CD4-positive, alpha-beta T cell treated with Interleukin-10 for 1 hour (primary cell): ENCODE measurements around the gene PCDHA6.
"Not testable (repeated sequence)": the region's sequence is repeated elsewhere in the genome, so short reads cannot be mapped to it uniquely, and the experiment has no call there.

Experiments used
- DNase-seq: peaks from one replicate; pipeline ENCODE4 v3.0.0-alpha.2; 2020

PCDHA6 gene

DNA sequence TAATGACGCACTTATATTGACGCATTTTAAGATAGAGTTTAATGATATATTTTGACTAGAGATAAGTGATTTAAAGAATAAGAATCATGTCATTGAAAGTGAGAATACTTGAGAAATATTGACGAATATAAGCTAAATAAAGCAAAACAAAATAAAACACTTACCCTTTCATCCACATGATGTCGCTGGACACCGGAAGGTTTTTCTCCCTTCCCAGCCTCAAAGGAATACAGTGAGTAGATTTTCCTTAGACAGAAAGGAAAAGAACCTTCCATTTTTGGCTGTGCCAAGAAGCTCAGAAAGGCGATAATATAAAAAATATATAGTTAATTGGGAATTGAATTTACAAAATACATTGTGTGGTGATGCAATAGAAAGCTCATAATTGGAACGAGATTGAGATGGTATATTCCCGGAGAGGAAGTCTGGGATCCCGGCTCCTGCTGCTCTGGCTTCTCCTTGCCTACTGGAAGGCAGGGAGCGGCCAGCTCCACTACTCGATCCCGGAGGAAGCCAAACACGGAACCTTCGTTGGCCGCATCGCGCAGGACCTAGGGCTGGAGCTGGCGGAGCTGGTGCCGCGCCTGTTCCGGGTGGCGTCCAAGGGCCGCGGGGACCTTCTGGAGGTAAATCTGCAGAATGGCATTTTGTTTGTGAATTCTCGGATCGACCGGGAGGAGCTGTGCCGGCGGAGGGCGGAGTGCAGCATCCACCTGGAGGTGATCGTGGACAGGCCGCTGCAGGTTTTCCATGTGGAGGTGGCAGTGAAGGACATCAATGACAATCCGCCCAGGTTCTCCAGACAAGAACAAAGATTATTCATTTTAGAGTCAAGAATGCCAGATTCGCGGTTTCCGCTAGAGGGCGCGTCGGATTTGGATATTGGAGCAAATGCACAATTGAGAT, 6.1 kb upstream of the PCDHA6 start, which contains the start of gene PCDHA5:
PCDHA5 (plus strand) TSS at position 239 of the 906 bp plus-strand sequence.
- DNase-seq, result no peak

DNA sequence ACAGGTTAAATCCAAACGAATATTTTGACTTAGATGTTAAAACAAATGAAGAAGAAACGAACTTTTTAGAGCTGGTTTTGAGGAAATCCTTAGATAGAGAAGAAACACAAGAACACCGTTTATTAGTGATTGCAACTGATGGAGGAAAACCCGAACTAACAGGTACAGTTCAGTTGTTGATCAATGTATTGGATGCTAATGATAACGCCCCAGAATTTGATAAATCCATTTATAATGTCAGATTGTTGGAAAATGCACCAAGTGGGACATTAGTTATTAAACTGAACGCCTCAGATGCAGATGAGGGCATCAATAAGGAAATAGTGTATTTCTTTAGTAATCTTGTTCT, 5.5 kb upstream of the PCDHA6 start:
- DNase-seq, result no peak

DNA sequence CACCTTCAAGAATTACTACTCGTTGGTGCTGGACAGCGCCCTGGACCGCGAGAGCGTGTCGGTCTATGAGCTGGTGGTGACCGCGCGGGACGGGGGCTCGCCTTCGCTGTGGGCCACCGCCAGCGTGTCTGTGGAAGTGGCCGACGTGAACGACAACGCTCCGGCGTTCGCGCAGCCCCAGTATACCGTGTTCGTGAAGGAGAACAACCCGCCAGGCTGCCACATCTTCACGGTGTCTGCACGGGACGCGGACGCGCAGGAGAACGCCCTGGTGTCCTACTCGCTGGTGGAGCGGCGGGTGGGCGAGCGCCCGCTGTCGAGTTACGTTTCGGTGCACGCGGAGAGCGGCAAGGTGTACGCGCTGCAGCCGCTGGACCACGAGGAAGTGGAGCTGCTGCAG, 4.8 kb upstream of the PCDHA6 start:
- not testable (repeated sequence) for DNase-seq

DNA sequence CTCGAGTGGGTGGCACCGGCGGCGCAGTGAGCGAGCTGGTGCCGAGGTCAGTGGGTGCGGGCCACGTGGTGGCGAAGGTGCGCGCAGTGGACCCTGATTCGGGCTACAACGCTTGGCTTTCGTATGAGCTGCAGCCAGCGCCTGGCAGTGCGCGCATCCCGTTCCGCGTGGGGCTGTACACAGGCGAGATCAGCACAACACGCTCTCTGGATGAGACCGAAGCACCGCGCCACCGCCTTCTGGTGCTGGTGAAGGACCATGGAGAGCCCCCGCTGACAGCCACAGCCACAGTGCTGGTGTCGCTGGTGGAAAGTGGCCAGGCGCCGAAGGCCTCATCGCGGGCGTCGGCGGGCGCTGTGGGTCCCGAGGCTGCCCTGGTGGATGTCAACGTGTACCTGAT, 4.3 kb upstream of the PCDHA6 start:
- DNase-seq, result no peak

DNA sequence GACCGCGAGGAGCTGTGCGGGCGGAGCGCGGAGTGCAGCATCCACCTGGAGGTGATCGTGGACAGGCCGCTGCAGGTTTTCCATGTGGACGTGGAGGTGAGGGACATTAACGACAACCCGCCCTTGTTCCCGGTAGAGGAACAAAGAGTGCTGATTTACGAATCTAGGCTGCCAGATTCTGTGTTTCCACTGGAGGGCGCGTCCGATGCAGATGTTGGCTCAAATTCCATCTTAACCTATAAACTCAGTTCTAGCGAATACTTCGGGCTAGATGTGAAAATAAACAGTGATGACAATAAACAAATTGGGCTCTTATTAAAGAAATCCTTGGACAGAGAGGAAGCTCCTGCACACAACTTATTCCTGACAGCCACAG, 590 bp downstream of the PCDHA6 start:
- DNase-seq, result no peak

DNA sequence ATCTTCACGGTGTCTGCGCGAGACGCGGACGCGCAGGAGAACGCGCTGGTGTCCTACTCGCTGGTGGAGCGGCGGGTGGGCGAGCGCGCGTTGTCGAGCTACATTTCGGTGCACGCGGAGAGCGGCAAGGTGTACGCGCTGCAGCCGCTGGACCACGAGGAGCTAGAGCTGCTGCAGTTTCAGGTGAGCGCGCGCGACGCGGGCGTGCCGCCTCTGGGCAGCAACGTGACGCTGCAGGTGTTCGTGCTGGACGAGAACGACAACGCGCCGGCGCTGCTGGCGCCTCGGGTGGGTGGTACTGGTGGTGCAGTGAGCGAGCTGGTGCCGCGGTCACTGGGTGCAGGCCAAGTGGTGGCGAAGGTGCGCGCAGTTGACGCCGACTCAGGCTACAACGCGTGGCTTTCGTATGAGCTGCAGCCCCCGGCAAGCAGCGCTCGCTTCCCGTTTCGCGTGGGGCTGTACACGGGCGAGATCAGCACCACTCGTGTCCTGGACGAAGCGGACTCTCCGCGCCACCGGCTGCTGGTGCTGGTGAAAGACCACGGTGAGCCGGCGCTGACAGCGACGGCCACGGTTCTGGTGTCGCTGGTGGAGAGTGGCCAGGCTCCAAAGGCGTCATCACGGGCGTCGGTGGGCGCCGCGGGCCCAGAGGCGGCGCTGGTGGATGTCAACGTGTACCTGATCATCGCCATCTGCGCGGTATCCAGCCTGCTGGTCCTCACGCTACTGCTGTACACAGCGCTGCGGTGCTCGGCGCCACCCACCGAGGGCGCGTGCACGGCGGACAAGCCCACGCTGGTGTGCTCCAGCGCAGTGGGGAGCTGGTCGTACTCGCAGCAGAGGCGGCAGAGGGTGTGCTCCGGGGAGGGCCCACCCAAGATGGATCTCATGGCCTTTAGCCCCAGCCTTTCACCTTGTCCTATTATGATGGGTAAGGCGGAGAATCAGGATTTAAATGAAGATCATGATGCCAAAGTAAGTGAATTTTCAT, 2.0 kb downstream of the PCDHA6 start:
- DNase-seq, result not testable (repeated sequence)

DNA sequence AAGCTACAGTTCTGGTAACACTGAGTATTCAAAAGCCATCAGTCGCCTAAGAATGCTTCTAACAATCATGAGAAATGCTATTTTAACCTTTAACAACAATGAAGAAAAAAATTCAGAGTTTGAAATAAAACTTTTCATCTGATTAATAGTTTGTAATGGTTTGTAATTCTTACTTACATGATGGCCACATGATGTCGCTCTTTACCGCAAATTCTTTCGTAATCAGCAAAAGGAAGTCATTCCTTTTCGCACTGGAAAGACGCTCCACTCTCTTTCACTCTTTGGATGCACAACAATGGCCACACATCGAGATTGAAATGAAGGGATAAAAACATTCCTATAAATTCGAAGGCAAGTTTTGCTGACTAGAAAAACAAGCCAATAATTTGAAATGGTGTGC, 6.2 kb downstream of the PCDHA6 start, which contains the start of gene PCDHA7:
PCDHA7 (plus strand) TSS at position 277 of the 400 bp plus-strand sequence; CDS start at position 392, 115 bp downstream.
- DNase-seq, result no peak

DNA sequence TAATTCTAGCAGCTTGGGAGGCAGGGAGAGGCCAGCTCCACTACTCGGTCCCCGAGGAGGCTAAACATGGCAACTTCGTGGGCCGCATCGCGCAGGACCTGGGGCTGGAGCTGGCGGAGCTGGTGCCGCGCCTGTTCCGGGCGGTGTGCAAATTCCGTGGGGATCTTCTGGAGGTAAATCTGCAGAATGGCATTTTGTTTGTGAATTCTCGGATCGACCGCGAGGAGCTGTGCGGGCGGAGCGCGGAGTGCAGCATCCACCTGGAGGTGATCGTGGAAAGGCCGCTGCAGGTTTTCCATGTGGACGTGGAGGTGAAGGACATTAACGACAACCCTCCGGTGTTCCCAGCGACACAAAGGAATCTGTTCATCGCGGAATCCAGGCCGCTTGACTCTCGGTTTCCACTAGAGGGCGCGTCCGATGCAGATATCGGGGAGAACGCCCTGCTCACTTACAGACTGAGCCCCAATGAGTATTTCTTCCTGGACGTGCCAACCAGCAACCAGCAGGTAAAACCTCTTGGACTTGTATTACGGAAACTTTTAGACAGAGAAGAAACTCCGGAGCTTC, 6.8 kb downstream of the PCDHA6 start:
- not testable (repeated sequence) for DNase-seq

DNA sequence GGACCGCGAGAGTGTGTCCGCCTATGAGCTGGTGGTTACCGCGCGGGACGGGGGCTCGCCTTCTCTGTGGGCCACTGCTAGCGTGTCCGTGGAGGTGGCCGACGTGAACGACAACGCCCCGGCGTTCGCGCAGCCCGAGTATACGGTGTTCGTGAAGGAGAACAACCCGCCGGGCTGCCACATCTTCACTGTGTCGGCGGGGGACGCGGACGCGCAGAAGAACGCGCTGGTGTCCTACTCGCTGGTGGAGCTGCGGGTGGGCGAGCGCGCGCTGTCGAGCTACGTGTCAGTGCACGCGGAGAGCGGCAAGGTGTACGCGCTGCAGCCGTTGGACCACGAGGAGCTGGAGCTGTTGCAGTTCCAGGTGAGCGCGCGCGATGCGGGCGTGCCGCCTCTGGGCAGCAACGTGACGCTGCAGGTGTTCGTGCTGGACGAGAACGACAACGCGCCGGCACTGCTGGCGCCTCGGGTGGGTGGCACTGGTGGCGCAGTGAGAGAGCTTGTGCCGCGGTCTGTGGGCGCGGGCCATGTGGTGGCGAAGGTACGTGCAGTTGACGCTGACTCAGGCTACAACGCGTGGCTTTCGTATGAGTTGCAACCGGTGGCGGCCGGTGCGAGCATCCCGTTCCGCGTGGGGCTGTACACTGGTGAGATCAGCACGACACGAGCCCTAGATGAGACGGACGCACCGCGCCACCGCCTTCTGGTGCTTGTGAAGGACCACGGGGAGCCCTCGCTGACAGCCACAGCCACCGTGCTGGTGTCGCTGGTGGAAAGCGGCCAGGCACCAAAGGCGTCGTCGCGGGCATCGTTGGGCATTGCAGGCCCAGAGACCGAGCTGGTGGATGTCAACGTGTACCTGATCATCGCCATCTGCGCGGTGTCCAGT, 8.1 kb downstream of the PCDHA6 start:
- DNase-seq, result no peak

DNA sequence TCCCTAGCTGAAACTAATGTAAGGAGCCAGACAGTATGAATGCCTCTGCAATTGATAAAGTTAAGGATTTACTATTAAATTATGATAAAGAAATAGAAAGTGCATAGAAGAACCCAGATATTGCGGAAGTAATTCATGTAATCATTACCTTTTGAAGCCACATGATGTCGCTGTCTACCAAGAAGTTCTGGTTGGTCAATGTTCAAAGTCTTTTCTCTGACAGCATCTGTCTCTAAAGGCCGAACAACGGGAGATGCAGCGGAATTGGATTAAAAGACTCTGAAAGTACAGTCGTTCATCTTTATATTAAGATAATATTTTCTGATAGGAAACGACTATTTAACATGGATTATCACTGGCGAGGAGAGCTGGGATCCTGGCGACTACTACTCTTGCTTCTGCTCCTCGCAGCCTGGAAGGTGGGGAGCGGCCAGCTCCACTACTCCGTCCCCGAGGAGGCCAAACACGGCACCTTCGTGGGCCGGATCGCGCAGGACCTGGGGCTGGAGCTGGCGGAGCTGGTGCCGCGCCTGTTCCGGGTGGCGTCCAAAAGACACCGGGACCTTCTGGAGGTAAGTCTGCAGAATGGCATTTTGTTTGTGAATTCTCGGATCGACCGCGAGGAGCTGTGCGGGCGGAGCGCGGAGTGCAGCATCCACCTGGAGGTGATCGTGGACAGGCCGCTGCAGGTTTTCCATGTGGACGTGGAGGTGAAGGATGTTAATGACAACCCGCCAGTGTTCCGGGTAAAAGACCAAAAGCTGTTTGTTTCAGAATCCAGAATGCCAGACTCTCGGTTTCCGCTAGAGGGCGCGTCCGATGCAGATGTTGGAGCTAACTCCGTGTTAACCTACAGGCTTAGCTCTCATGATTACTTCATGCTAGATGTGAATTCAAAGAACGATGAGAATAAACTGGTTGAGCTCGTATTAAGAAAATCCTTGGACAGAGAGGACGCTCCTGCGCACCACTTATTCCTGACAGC, 13.5 kb downstream of the PCDHA6 start, which contains the start of gene PCDHA8:
PCDHA8 (plus strand) TSS at position 210 of the 985 bp plus-strand sequence; CDS start at position 345, 135 bp downstream.
- DNase-seq, result peak; percentile 4

DNA sequence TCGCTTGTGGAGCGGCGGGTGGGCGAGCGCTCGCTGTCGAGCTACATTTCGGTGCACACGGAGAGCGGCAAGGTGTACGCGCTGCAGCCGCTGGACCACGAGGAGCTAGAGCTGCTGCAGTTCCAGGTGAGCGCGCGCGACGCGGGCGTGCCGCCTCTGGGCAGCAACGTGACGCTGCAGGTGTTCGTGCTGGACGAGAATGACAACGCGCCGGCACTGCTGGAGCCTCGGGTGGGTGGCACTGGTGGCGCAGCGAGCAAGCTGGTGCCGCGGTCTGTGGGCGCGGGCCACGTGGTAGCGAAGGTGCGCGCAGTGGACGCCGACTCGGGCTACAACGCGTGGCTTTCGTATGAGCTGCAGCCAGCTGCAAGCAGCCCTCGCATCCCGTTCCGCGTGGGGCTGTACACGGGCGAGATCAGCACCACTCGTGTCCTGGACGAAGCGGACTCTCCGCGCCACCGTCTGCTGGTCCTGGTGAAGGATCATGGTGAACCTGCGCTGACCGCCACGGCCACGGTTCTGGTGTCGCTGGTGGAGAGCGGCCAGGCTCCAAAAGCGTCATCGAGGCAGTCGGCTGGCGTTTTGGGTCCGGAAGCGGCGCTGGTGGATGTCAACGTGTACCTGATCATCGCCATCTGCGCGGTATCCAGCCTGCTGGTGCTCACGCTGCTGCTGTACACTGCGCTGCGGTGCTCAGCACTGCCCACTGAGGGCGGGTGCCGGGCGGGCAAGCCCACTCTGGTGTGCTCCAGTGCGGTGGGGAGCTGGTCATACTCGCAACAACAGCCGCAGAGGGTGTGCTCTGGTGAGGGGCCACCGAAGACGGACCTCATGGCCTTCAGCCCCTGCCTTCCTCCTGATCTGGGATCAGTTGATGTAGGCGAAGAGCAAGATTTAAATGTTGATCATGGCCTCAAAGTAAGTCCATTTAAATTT, 15.3 kb downstream of the PCDHA6 start:
- DNase-seq, result no peak

DNA sequence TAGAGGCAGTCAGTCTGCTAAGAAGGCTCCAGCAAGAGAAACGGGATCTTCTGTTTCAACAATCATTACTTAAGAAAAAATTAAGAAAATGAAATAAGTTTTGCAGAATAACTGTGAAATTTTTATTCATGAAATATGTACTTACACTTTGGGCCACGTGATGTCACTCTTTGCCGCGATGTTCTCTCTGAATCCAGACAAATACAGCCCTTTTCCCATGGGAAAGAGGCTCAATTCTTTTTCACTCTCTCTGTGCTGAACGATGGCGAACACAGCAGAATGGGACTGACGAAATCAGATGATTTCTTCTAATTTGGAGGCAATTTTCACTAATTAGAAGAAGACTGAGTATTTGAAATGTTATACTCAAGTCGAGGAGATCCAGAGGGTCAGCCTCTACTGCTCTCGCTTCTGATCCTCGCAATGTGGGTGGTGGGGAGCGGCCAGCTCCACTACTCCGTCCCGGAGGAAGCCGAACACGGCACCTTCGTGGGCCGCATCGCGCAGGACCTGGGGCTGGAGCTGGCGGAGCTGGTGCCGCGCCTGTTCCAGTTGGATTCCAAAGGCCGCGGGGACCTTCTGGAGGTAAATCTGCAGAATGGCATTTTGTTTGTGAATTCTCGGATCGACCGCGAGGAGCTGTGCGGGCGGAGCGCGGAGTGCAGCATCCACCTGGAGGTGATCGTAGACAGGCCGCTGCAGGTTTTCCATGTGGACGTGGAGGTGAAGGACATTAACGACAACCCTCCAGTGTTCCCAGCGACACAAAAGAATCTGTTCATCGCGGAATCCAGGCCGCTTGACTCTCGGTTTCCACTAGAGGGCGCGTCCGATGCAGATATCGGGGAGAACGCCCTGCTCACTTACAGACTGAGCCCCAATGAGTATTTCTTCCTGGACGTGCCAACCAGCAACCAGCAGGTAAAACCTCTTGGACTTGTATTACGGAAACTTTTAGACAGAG, 20.7 kb downstream of the PCDHA6 start, which contains the start of gene PCDHA9:
PCDHA9 (plus strand) TSS at position 244 of the 964 bp plus-strand sequence; CDS start at position 358, 114 bp downstream.
- DNase-seq, result not testable (repeated sequence)

DNA sequence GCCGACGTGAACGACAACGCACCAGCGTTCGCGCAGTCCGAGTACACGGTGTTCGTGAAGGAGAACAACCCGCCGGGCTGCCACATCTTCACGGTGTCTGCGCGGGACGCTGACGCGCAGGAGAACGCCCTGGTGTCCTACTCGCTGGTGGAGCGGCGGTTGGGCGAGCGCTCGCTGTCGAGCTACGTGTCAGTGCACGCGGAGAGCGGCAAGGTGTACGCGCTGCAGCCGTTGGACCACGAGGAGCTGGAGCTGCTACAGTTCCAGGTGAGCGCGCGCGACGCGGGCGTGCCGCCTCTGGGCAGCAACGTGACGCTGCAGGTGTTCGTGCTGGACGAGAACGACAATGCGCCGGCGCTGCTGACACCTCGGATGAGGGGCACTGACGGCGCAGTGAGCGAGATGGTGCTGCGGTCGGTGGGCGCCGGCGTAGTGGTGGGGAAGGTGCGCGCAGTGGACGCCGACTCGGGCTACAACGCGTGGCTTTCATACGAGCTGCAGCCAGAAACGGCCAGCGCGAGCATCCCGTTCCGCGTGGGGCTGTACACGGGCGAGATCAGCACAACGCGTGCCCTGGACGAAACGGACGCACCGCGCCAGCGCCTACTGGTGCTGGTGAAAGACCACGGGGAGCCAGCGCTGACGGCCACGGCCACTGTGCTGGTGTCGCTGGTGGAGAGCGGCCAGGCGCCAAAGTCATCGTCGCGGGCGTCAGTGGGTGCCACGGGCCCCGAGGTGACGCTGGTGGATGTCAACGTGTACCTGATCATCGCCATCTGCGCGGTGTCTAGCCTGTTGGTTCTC, 22.3 kb downstream of the PCDHA6 start:
- DNase-seq, result not testable (repeated sequence)

DNA sequence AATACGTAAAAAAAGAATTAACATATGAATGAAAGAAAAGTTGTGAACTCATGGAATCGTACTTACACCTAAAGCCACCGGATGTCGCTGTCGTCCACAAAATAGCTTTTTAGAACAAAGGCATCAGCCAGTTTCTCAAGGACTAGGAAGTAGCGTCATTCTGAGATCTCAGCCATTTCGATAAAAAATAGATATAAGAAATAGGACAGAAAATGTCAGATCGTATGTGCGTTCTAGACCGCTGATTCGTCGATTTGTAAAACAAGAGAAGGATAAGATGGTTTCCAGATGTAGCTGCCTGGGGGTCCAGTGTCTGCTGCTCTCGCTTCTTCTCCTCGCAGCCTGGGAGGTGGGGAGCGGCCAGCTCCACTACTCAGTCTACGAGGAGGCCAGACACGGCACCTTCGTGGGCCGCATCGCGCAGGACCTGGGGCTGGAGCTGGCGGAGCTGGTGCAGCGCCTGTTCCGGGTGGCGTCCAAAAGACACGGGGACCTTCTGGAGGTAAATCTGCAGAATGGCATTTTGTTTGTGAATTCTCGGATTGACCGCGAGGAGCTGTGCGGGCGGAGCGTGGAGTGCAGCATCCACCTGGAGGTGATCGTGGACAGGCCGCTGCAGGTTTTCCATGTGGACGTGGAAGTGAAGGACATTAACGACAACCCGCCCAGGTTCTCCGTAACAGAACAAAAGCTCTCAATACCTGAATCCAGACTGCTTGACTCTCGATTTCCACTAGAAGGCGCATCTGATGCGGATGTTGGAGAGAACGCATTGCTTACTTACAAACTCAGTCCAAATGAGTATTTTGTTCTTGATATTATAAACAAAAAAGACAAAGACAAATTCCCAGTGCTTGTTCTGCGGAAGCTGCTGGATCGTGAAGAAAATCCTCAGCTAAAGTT, 28.3 kb downstream of the PCDHA6 start, which contains the start of gene PCDHA10:
PCDHA10 (plus strand) TSS at position 126 of the 903 bp plus-strand sequence; CDS start at position 278, 152 bp downstream.
- no peak for DNase-seq

DNA sequence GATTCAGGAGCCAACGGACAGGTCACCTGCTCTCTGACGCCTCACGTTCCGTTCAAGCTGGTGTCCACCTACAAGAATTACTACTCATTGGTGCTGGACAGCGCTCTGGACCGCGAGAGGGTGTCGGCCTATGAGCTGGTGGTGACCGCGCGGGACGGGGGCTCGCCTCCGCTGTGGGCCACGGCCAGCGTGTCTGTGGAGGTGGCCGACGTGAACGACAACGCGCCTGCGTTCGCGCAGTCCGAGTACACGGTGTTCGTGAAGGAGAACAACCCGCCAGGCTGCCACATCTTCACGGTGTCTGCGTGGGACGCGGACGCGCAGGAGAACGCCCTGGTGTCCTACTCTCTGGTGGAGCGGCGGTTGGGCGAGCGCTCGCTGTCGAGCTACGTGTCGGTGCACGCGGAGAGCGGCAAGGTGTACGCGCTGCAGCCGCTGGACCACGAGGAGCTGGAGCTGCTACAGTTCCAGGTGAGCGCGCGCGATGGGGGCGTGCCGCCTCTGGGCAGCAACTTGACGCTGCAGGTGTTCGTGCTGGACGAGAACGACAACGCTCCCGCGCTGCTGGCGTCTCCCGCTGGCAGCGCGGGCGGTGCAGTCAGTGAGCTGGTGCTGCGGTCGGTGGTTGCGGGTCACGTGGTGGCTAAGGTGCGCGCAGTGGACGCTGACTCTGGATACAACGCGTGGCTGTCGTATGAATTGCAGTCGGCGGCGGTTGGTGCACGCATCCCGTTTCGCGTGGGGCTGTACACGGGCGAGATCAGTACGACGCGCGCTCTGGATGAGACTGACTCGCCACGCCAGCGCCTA, 29.6 kb downstream of the PCDHA6 start:
- DNase-seq, result no peak
